Measurements from ENCODE around the gene PRUNE1. TPM values are rescaled to one million over a fixed set of nuclear protein-coding genes. Genes with fewer than 3 reads are reported as not detected.

The PRUNE1 gene
- total and polyA plus RNA-seq, 3 experiments from 2014 or later: 14.6 to 49.4 (median 16.8) TPM

DNA sequence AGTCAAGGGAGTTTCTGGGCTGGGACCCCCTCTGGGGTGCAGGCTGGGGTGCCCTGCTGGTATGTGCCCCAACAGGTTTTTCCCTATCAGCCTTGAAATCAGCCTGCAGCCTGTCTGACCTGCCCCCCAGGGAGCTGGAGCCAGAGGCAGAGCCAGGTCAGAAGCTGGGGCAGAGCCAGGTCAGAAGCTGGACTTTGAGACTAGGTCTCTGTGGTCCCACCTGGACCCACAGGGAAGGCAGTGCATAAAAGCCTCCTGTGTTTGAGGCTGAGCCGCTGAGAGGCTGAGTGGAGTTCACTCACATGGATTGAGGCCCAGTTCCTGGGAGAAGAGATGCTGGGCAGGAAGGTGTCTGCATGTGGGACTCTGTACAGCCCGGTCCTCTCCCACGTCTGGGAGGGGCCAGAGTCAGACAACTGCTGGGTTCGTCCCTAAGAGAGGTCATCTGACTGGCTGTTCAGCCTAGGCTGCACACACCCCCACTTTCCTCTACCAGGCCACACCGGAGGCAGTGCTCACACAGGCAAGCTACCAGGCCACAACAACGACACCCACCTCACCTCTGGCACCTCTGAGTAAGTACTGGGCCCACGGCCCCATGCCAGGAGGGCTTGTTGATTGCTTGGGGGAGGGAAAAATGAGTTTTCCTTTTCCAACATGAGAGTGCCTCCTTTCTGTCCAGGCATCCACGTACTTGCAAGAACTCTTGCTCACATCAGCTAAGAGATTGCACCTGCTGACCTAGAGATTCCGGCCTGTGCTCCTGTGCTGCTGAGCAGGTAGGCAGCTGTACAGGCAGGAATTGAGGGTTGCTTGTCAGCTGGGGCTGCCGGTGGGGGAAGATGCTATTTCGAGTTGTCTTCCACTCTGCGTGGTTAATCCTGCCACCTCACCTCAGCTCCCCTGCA, 26.2 kb upstream of the PRUNE1 start, which contains the start of gene ANXA9:
ANXA9 (plus strand) TSS at position 488 of the 908 bp plus-strand sequence. CDS start 814 bp downstream, outside the sequence.
- Histone ChIP-seq H3K36me3 (ENCODE audit: insufficient read depth, low read length) (no peaks in the 10 kb centered on the region), H3K4me3 (ENCODE audit: low read length) (no peak within 1 kb of the TSS), H3K9me3 (ENCODE audit: low read length) (no peaks in the 10 kb centered on the region), H3K4me1 (ENCODE audit: insufficient read depth, low read length) (peaks cover 20% of the 10 kb centered on the region), H3K27ac (ENCODE audit: low read depth, low read length) (no peak within 1 kb of the TSS), H3K27me3 (ENCODE audit: insufficient read depth, low read length, poor library complexity, severe bottlenecking) (no peaks in the 10 kb centered on the region)
- Mint-ChIP-seq H3K27ac (peak within 1 kb of the TSS in 2 of 8 donors; percentile 24 to 83), H3K27me3 (no peaks in the 10 kb centered on the region), H3K9me3 (no peaks in the 10 kb centered on the region), H3K4me1 (peaks cover 15 to 19% (median 18%) of the 10 kb centered on the region in 3 donors), H3K36me3 (no peaks in the 10 kb centered on the region), H3K4me3 (no peak within 1 kb of the TSS)
- no peak for DNase-seq
- CTCF ChIA-PET: interaction anchor here (0.6 to 9.3 kb wide), 6 partner anchors 13 to 705 kb away, joined by 3 to 46 read pairs (median 3); no protein-coding TSS in a partner anchor
- POLR2A ChIA-PET: no interaction called here

DNA sequence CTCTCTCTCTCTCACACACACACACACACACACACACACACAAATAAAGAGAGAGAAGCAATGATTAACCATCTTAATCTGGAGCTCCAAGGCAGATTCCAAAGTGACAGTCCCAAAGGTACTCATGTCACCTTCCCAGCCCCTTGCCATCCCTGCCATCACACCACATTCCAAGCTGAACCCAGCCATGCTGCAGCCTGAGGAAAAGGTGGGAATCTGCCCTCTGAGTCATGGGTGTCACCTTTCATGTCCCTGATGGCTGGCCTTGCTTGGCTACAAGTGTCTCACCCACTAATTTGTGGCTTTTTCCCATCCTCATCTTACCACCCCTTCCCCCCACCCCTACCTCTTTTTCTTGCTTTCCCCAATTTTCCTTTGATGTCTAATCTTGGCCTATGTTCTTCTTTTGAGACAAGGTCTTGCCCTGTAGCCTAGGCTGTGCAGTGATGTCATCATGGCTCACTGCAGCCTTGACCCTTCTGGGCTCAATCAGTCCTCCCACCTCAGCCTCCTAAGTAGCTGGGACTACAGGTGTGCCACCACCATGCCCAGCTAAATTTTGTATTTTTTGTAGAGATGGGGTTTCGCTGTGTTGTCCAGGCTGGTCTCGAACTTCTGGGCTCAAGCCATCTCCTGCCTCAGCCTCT, 22.9 kb upstream of the PRUNE1 start:
- Histone ChIP-seq H3K4me1 (ENCODE audit: insufficient read depth, low read length) (no peaks in the 10 kb centered on the region), H3K36me3 (ENCODE audit: insufficient read depth, low read length) (no peaks in the 10 kb centered on the region), H3K27me3 (ENCODE audit: insufficient read depth, low read length, poor library complexity, severe bottlenecking) (no peaks in the 10 kb centered on the region), H3K27ac (ENCODE audit: low read depth, low read length) (no peak overlapping the region), H3K9me3 (ENCODE audit: low read length) (no peaks in the 10 kb centered on the region), H3K4me3 (ENCODE audit: low read length) (no peak overlapping the region)
- H3K27me3 Mint-ChIP-seq: no peaks in the 10 kb centered on the region
- no peaks in the 10 kb centered on the region for H3K4me1 Mint-ChIP-seq
- H3K9me3 Mint-ChIP-seq: no peaks in the 10 kb centered on the region
- H3K36me3 Mint-ChIP-seq: no peaks in the 10 kb centered on the region
- H3K4me3 Mint-ChIP-seq: peak overlapping the region in 1 of 7 donors; percentile 61
- ChIA-PET CTCF (interaction anchor here (1.5 to 3.4 kb wide), 2 partner anchors 11 to 20 kb away, joined by 4 to 14 read pairs; no protein-coding TSS in a partner anchor), POLR2A (no interaction called here)
- DNase-seq: no peak
- peak overlapping the region in 2 of 8 donors; percentile 38 to 78 for H3K27ac Mint-ChIP-seq

DNA sequence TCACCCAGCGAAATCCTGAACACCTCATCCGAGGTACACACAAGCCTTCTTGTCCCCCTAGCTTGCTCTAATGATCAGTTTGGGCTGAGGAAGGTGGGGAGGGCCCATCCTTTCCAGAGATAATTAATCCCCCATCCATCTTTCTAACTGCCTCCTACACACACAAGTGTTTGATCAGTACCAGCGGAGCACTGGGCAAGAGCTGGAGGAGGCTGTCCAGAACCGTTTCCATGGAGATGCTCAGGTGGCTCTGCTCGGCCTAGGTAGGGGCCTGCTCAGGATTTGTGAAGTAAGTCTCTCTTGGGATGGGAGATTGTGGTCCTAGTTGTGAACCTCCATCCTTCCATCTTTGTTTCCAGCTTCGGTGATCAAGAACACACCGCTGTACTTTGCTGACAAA, 20.3 kb upstream of the PRUNE1 start:
- H3K4me1 Mint-ChIP-seq: no peaks in the 10 kb centered on the region
- no peaks in the 10 kb centered on the region for H3K9me3 Mint-ChIP-seq
- no peaks in the 10 kb centered on the region for H3K9me3 ChIP-seq (ENCODE audit: low read length)
- H3K27me3 ChIP-seq (ENCODE audit: insufficient read depth, low read length, poor library complexity, severe bottlenecking): no peaks in the 10 kb centered on the region
- no peaks in the 10 kb centered on the region for H3K36me3 Mint-ChIP-seq
- H3K27ac ChIP-seq (ENCODE audit: low read depth, low read length): no peak overlapping the region
- no peak for DNase-seq
- H3K27ac Mint-ChIP-seq: peak overlapping the region in 1 of 8 donors; percentile 20
- no peak overlapping the region for H3K4me3 Mint-ChIP-seq
- H3K36me3 ChIP-seq (ENCODE audit: insufficient read depth, low read length): no peaks in the 10 kb centered on the region
- no peaks in the 10 kb centered on the region for H3K27me3 Mint-ChIP-seq
- H3K4me3 ChIP-seq (ENCODE audit: low read length): no peak overlapping the region
- CTCF ChIA-PET: interaction anchor here (3.4 kb wide), 1 partner anchor 8 kb away, joined by 14 read pairs; no protein-coding TSS in a partner anchor
- POLR2A ChIA-PET: interaction anchor here (0.7 kb wide), 1 partner anchor 421 kb away, joined by 4 read pairs; no protein-coding TSS in a partner anchor
- H3K4me1 ChIP-seq (ENCODE audit: insufficient read depth, low read length): no peaks in the 10 kb centered on the region

DNA sequence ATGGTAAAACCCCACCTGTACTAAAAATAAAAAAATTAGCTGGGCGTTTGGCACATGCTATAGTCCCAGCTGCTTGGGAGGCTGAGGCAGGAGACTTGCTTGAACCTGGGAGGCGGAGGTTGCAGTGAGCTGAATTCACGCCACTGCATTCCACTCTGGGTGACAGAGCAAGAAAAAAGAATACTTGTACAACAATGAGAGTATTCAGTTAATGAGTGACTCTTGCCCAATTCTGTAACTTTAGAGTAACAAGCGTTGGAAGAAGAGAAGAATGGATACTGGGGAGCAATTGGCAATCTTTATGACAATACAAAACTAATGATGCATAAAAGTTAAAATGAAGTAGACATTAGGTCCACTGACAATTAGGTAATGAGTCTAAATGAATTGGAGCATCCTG, 15.6 kb upstream of the PRUNE1 start:
- Mint-ChIP-seq H3K27me3 (no peaks in the 10 kb centered on the region), H3K36me3 (peaks cover 0 to 3% (median 2%) of the 10 kb centered on the region in 3 donors), H3K9me3 (no peaks in the 10 kb centered on the region), H3K4me3 (no peak overlapping the region), H3K27ac (no peak overlapping the region), H3K4me1 (peaks cover 5 to 7% (median 6%) of the 10 kb centered on the region in 3 donors)
- Histone ChIP-seq H3K27me3 (ENCODE audit: insufficient read depth, low read length, poor library complexity, severe bottlenecking) (no peaks in the 10 kb centered on the region), H3K4me1 (ENCODE audit: insufficient read depth, low read length) (peaks cover 5% of the 10 kb centered on the region), H3K36me3 (ENCODE audit: insufficient read depth, low read length) (no peaks in the 10 kb centered on the region), H3K4me3 (ENCODE audit: low read length) (no peak overlapping the region), H3K27ac (ENCODE audit: low read depth, low read length) (no peak overlapping the region), H3K9me3 (ENCODE audit: low read length) (no peaks in the 10 kb centered on the region)
- CTCF ChIA-PET: no interaction called here
- DNase-seq: no peak
- POLR2A ChIA-PET: no interaction called here

DNA sequence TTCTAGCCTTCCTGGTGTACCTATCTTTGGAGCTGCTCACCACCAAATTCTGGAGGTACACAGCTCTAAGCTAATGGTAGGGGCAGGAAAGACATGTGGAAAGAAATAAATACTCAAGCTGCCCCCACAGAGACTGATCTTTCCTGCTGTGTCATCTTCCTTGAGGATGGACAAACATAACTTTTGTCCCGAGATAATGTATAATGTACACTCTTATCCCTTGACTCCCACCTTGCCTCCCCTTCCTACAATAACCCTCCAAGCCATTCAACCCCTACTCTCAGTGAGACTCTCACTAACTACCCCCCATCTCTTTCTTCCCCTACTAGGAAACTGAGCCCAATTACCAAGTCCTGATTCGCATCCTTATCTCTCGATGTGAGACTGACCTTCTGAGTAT, 14.0 kb upstream of the PRUNE1 start:
- Mint-ChIP-seq H3K27me3 (peaks cover 2 to 3% of the 10 kb centered on the region in 2 donors), H3K4me1 (peaks cover 5 to 7% (median 6%) of the 10 kb centered on the region in 3 donors), H3K9me3 (no peaks in the 10 kb centered on the region), H3K27ac (no peak overlapping the region), H3K36me3 (peaks cover 0 to 3% (median 2%) of the 10 kb centered on the region in 3 donors), H3K4me3 (no peak overlapping the region)
- H3K9me3 ChIP-seq (ENCODE audit: low read length): no peaks in the 10 kb centered on the region
- H3K4me3 ChIP-seq (ENCODE audit: low read length): no peak overlapping the region
- CTCF ChIA-PET: interaction anchor here (1.6 to 5.4 kb wide), 5 partner anchors 12 to 739 kb away, joined by 3 to 46 read pairs (median 9); partner anchors contain the start of genes ANXA9, C1orf56 and MINDY1
- peaks cover 10% of the 10 kb centered on the region for H3K36me3 ChIP-seq (ENCODE audit: insufficient read depth, low read length)
- no peaks in the 10 kb centered on the region for H3K27me3 ChIP-seq (ENCODE audit: insufficient read depth, low read length, poor library complexity, severe bottlenecking)
- POLR2A ChIA-PET: no interaction called here
- H3K4me1 ChIP-seq (ENCODE audit: insufficient read depth, low read length): peaks cover 8% of the 10 kb centered on the region
- DNase-seq: no peak
- no peak overlapping the region for H3K27ac ChIP-seq (ENCODE audit: low read depth, low read length)

DNA sequence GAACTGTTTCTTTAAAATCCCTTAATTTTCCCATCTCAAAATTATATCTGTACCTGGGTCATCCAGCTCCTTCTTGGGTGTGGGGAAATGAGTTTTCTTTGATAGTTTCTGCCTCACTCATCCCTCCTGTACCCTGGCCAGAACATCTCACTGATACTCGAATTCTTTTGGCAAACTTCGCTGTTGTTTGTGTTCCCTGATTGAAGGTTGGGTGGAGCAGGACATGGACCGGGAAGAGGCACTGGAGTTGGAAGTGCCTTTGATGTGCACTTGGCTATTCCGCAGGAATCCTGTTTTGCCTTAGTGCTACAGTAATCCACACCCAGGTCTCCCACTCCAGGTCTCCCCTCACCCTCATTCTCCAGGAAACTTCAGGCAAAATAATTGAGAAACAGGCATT, 12.8 kb upstream of the PRUNE1 start:
- peak overlapping the region in 3 of 8 donors; percentile 22 to 76 (median 47) for H3K27ac Mint-ChIP-seq

DNA sequence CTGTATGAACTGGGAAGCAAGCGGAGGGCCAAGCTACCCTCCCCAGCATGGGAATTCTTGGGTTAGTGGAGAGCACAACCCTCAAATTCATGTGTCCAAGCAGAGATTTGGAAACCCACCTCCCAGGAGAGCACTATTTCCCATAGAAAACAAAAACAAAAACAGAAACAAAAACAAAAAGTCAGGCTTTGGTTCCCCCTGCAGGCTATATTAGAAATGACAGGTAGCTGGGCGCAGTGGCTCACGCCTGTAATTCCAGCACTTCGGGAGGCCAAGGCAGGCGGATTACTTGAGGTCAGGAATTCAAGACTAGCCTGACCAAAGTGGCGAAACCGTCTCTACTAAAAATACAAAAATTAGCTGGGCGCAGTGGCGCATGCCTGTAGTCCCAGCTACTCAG, 12.4 kb upstream of the PRUNE1 start:
- H3K36me3 Mint-ChIP-seq: peaks cover 0 to 4% (median 3%) of the 10 kb centered on the region in 3 donors
- CTCF ChIA-PET: interaction anchor here (0.7 to 5.4 kb wide), 16 partner anchors 10 to 740 kb away, joined by 3 to 46 read pairs (median 5); partner anchors contain the start of genes ANXA9, C1orf56 and MINDY1
- peaks cover 22% of the 10 kb centered on the region for H3K36me3 ChIP-seq (ENCODE audit: insufficient read depth, low read length)
- H3K9me3 ChIP-seq (ENCODE audit: low read length): no peaks in the 10 kb centered on the region
- peaks cover 24% of the 10 kb centered on the region for H3K4me1 ChIP-seq (ENCODE audit: insufficient read depth, low read length)
- POLR2A ChIA-PET: interaction anchor here (0.8 kb wide), 1 partner anchor 52 kb away, joined by 9 read pairs; the partner anchor contains the start of gene C1orf56
- H3K27me3 ChIP-seq (ENCODE audit: insufficient read depth, low read length, poor library complexity, severe bottlenecking): no peaks in the 10 kb centered on the region
- H3K4me3 Mint-ChIP-seq: peak overlapping the region in 1 of 7 donors; percentile 67
- peak overlapping the region in 5 of 8 donors; percentile 22 to 93 (median 63) for H3K27ac Mint-ChIP-seq
- peaks cover 2 to 8% of the 10 kb centered on the region in 2 donors for H3K27me3 Mint-ChIP-seq
- H3K4me3 ChIP-seq (ENCODE audit: low read length): no peak overlapping the region
- no peaks in the 10 kb centered on the region for H3K9me3 Mint-ChIP-seq
- DNase-seq: peak in 2 of 5 donors; percentile 23 to 40
- no peak overlapping the region for H3K27ac ChIP-seq (ENCODE audit: low read depth, low read length)
- H3K4me1 Mint-ChIP-seq: peaks cover 5 to 7% (median 6%) of the 10 kb centered on the region in 3 donors

More for the DNA sequence above, 12.8 kb upstream of the PRUNE1 start:
- H3K4me1 ChIP-seq (ENCODE audit: insufficient read depth, low read length): peaks cover 20% of the 10 kb centered on the region
- H3K27ac ChIP-seq (ENCODE audit: low read depth, low read length): no peak overlapping the region
- POLR2A ChIA-PET: no interaction called here
- Mint-ChIP-seq H3K4me3 (peak overlapping the region in 1 of 7 donors; percentile 67), H3K27me3 (peaks cover 2 to 5% of the 10 kb centered on the region in 2 donors), H3K36me3 (peaks cover 0 to 3% (median 2%) of the 10 kb centered on the region in 3 donors), H3K9me3 (no peaks in the 10 kb centered on the region), H3K4me1 (peaks cover 5 to 7% (median 6%) of the 10 kb centered on the region in 3 donors)
- CTCF ChIA-PET: interaction anchor here (0.6 to 5.4 kb wide), 16 partner anchors 9 to 741 kb away, joined by 3 to 46 read pairs (median 5); partner anchors contain the start of genes ANXA9, C1orf56 and MINDY1
- H3K27me3 ChIP-seq (ENCODE audit: insufficient read depth, low read length, poor library complexity, severe bottlenecking): no peaks in the 10 kb centered on the region
- no peak overlapping the region for H3K4me3 ChIP-seq (ENCODE audit: low read length)
- DNase-seq: no peak
- peaks cover 22% of the 10 kb centered on the region for H3K36me3 ChIP-seq (ENCODE audit: insufficient read depth, low read length)
- no peaks in the 10 kb centered on the region for H3K9me3 ChIP-seq (ENCODE audit: low read length)

Measured in CD8-positive, alpha-beta memory T cell (primary cell).